LNCAP (cell line): ENCODE data around the gene LTB4R2.

Experiments
- TF ChIP-seq, protein P1 (sequence below): fragments of 450-650 bp; IDR thresholded peaks from 2 replicates; pipeline ENCODE4 v1.5.1; 2017; ENCODE audit warnings: mild to moderate bottlenecking

LTB4R2 gene

DNA sequence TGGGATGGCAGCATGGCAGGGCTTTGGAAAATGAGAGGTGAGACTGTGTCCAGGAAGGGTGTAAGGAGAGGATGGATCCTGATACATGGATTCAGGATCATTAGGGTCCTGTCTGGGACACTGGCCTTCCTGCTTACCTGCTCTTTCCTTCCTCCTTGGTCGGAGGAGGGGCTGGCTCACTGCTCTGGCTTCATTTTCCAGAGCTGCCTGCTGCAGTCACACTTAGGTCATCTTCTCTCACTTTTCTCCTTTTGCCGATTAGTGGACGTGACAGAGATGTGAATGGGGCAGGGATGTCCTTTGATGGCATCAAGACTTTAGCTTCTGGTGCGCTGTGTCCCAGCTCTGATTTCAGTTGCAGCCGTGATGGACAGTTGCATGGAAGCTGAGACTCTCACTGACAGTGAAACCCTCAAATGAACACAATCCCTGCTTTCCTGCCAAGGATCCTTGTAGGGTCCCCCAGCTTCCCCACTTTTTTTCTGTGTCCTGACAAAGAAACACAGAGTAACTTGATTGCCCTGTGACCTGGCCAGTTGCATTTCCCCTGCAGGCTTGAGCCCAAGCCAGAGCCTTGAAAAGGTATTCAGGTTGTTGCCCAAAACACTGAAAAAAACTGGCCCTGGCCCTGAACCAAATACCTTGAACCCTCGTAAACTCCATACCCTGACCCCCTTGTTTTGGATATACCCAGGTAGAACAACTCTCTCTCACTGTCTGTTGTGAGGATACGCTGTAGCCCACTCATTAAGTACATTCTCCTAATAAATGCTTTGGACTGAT is 1.4 kb upstream of the LTB4R2 start:
- TF ChIP-seq, protein P1, sequence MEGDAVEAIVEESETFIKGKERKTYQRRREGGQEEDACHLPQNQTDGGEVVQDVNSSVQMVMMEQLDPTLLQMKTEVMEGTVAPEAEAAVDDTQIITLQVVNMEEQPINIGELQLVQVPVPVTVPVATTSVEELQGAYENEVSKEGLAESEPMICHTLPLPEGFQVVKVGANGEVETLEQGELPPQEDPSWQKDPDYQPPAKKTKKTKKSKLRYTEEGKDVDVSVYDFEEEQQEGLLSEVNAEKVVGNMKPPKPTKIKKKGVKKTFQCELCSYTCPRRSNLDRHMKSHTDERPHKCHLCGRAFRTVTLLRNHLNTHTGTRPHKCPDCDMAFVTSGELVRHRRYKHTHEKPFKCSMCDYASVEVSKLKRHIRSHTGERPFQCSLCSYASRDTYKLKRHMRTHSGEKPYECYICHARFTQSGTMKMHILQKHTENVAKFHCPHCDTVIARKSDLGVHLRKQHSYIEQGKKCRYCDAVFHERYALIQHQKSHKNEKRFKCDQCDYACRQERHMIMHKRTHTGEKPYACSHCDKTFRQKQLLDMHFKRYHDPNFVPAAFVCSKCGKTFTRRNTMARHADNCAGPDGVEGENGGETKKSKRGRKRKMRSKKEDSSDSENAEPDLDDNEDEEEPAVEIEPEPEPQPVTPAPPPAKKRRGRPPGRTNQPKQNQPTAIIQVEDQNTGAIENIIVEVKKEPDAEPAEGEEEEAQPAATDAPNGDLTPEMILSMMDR: peak; percentile 38

DNA sequence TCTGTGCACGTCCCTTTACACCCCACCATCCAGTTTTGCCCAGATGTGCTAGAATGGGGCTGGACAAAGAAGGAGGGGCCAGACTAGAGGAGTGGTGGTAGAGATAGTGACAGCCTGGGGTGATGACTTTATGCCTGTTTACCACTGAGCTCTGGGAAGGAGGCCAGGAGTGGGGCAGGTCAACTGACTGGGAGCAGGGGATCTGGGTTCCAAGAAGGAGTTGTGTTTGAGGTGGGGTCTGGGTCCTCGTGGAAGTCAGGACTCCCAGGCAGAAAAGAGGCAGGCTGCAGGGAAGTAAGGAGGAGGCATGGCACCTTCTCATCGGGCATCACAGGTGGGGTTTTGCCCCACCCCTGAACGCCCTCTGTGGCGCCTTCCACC is 315 bp downstream of the LTB4R2 start:
- TF ChIP-seq, protein P1: no peak

DNA sequence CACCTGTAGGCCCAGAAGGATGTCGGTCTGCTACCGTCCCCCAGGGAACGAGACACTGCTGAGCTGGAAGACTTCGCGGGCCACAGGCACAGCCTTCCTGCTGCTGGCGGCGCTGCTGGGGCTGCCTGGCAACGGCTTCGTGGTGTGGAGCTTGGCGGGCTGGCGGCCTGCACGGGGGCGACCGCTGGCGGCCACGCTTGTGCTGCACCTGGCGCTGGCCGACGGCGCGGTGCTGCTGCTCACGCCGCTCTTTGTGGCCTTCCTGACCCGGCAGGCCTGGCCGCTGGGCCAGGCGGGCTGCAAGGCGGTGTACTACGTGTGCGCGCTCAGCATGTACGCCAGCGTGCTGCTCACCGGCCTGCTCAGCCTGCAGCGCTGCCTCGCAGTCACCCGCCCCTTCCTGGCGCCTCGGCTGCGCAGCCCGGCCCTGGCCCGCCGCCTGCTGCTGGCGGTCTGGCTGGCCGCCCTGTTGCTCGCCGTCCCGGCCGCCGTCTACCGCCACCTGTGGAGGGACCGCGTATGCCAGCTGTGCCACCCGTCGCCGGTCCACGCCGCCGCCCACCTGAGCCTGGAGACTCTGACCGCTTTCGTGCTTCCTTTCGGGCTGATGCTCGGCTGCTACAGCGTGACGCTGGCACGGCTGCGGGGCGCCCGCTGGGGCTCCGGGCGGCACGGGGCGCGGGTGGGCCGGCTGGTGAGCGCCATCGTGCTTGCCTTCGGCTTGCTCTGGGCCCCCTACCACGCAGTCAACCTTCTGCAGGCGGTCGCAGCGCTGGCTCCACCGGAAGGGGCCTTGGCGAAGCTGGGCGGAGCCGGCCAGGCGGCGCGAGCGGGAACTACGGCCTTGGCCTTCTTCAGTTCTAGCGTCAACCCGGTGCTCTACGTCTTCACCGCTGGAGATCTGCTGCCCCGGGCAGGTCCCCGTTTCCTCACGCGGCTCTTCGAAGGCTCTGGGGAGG is 985 bp downstream of the LTB4R2 start, which contains the start of gene LTB4R:
TSS of gene LTB4R (plus strand) at position 857 of the 959 bp plus-strand sequence. CDS start 4,150 bp downstream, outside the sequence.
- TF ChIP-seq, protein P1: peak; percentile 58

DNA sequence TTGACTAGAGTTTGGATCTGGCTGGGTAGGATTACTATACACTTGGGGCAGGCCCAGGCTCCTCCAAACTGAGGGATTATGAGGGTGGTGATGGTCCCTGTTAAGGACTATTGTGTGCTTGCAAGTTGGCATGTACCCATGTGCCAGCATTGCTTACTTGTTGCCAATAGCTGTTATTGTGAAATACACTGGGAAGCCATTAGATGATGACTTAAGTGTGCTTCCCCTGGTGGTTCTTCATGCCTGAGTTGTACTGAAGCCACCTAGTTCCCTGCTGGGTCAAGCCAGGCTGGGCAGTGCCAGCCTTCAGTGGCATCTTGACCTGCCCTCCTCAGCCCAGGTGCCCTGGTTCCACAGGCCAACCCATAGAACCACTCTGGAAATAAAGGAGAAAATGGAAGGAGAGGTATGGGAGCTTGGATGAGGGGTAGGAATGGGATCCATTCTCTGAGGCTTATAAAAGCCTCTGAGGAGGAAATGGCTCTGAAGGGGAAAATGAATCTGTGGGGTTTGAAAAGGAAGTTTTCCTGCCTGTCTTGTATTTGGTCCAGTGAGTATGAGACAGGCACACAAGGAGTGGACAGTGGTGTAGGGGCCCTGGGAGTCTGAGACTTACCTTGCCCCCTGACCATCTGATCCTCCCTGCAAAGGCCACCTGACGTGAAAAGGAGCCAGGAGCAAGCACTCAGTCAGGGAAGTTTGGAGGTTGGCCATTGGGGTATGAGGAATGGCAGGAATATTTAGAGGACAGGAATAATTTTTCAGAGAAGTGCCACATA is 2.1 kb downstream of the LTB4R2 start:
- TF ChIP-seq, protein P1: no peak

DNA sequence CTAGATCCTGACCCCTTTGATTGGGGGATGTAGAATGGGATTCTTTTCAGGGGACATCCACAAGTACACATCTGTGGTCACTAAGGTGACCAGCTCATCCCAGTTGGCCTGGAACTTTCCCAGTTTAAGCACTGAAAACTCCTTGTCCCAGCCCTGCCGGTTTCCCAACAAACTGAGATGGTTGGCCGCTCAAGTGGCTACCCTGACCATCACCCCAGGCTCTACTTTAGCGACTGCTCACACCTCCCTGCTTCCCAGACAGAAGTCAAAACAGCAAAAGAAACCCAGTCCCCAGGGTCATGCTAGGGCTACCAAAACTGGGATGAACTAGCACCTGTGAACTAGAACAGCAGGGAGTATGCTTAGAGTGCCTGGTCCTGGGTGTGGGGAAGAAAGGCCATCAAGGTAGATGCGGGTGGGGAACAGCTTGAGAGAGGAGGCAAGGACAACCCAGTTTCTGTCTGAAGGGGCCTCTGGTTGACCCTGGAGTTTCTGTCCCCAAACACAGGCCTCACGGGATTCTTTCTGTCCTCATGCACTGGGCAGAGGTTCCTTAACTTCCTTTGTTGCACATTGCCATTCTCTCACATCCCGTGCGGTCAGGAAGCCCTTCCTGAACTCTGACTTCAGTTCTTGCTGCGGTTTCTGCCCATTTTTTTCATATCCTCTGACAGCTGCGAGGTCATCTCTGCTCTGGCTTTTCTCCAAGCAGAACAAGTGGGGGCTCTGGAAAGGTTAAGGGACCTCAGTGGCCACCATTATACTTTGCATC is 3.0 kb downstream of the LTB4R2 start:
- TF ChIP-seq, protein P1: no peak

DNA sequence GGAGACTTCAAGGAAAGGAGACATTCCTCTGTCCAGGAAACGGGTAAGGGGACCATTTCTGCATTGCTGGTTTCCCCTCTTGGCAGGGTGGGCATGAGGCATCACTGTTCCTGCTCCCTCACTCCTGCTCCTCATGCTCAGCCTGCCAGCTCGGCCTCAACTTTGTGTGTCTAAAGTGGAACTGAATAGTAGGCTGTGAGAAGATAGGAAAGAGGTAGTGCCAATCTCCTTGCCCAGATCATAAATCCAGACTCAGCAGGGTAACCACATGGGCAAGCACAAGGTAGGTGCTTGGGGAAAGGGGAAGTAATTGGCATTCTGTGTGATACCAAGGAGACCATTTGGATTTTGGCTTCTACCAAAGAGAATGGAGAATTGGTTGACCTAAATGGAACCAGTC is 4.0 kb downstream of the LTB4R2 start:
- TF ChIP-seq, protein P1: no peak
